ENCODE data around the gene PPIE. TPM values are rescaled to one million over a fixed set of nuclear protein-coding genes. Genes with fewer than 3 reads are reported as not detected.

PPIE gene
- total and polyA plus RNA-seq, 2 of the 4 experiments (the other 2 are of a cell fraction) = 40.9 to 68.1 TPM

- no peak overlapping the region for H2BK20ac ChIP-seq (ENCODE audit: low read depth, low read length)
- H2BK15ac ChIP-seq (ENCODE audit: low read depth, low read length) = no peak overlapping the region
- POLR2A ChIA-PET (ENCODE audit: unreplicated experiment) = no interaction called here
- CTCF ChIA-PET = no interaction called here
- DNase-seq (no peak), ATAC-seq (ENCODE audit: low read depth) (no peak)
- H2BK120ac ChIP-seq (ENCODE audit: low read depth, low read length) = no peak overlapping the region
- intact Hi-C loops (cut with micrococcal nuclease) = no loop called here
- dilution Hi-C loops (cut with HindIII; ENCODE audit: low sequenced_read_pairs, unreplicated experiment) = no loop called here
- no peaks in the 10 kb centered on the region for H4K20me1 ChIP-seq (ENCODE audit: insufficient read depth, low read length)
- H4K8ac ChIP-seq (ENCODE audit: low read depth in 2 of 2, low read length in 2 of 2) = no peak overlapping the region
- no peak overlapping the region for H2AK9ac ChIP-seq (replicated peaks; ENCODE audit: low read depth, low read length, poor library complexity)
- H2BK5ac ChIP-seq (ENCODE audit: low read depth, low read length, poor library complexity, severe bottlenecking) = no peak overlapping the region
- H2AK5ac ChIP-seq (ENCODE audit: low read depth, low read length) = no peak overlapping the region
- no peak overlapping the region for H3K56ac ChIP-seq (ENCODE audit: extremely low read depth, insufficient read depth, low read length)
- H3K18ac ChIP-seq (ENCODE audit: low read depth, low read length) = no peak overlapping the region
- H3K9me3 ChIP-seq (ENCODE audit: control insufficient read depth, insufficient read depth, low read length) = no peaks in the 10 kb centered on the region
- no peak overlapping the region for H3K4me3 ChIP-seq (ENCODE audit: insufficient read depth, low read depth, low read length)
- no peaks in the 10 kb centered on the region for H3K79me1 ChIP-seq (ENCODE audit: low read depth in 1 of 2, low read length in 2 of 2)
- no TSS peak for BruUV-seq (replicated peaks)
- H3K36me3 ChIP-seq (ENCODE audit: control insufficient read depth, insufficient read depth, low read length) = no peaks in the 10 kb centered on the region
- no peaks in the 10 kb centered on the region for H3K9me1 ChIP-seq (ENCODE audit: insufficient read depth, low read length)
- in situ Hi-C loops (cut with MboI; ENCODE audit: low sequenced_read_pairs) = no loop called here
- no peak overlapping the region for H3K27ac ChIP-seq (ENCODE audit: insufficient read depth, low read length)
- no peaks in the 10 kb centered on the region for H3K4me1 ChIP-seq (ENCODE audit: control insufficient read depth, insufficient read depth, low read length)
- H3K14ac ChIP-seq (replicated peaks; ENCODE audit: low read depth, low read length) = no peak overlapping the region
- WGBS, 2 experiments (ENCODE audit: extremely low coverage in 2 of 2, insufficient read length in 1 of 2) = 60% methylated on average over 3 of the region's 4 CpGs; no CpG with 5 or more reads in 1 of the 2 experiments
- H4K91ac ChIP-seq (ENCODE audit: insufficient read depth, low read depth, low read length) = no peak overlapping the region
- TF ChIP-seq NFE2L2 (IDR thresholded peaks at IDR 0.05; ENCODE audit: low read depth, low read length) = no peak
- TF ChIP-seq MAFK (IDR thresholded peaks at IDR 0.05; ENCODE audit: low read depth, low read length) = no peak
- no peak for TF ChIP-seq USF2 (IDR thresholded peaks at IDR 0.05; ENCODE audit: low read depth, low read length)
- TF ChIP-seq MAZ (IDR thresholded peaks at IDR 0.05; ENCODE audit: borderline replicate concordance, low read depth, low read length) = no peak
- no peak for TF ChIP-seq FOS (IDR thresholded peaks at IDR 0.05; ENCODE audit: low read depth, low read length)
- TF ChIP-seq, protein P1, sequence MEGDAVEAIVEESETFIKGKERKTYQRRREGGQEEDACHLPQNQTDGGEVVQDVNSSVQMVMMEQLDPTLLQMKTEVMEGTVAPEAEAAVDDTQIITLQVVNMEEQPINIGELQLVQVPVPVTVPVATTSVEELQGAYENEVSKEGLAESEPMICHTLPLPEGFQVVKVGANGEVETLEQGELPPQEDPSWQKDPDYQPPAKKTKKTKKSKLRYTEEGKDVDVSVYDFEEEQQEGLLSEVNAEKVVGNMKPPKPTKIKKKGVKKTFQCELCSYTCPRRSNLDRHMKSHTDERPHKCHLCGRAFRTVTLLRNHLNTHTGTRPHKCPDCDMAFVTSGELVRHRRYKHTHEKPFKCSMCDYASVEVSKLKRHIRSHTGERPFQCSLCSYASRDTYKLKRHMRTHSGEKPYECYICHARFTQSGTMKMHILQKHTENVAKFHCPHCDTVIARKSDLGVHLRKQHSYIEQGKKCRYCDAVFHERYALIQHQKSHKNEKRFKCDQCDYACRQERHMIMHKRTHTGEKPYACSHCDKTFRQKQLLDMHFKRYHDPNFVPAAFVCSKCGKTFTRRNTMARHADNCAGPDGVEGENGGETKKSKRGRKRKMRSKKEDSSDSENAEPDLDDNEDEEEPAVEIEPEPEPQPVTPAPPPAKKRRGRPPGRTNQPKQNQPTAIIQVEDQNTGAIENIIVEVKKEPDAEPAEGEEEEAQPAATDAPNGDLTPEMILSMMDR (conservative IDR thresholded peaks at IDR 0.05; ENCODE audit: low read depth, low read length) = no peak
- TF ChIP-seq, protein P2, sequence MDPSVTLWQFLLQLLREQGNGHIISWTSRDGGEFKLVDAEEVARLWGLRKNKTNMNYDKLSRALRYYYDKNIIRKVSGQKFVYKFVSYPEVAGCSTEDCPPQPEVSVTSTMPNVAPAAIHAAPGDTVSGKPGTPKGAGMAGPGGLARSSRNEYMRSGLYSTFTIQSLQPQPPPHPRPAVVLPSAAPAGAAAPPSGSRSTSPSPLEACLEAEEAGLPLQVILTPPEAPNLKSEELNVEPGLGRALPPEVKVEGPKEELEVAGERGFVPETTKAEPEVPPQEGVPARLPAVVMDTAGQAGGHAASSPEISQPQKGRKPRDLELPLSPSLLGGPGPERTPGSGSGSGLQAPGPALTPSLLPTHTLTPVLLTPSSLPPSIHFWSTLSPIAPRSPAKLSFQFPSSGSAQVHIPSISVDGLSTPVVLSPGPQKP (IDR thresholded peaks at IDR 0.05; ENCODE audit: borderline replicate concordance, low read depth, low read length) = no peak
- no peak for TF ChIP-seq POLR2A (IDR thresholded peaks at IDR 0.05; ENCODE audit: low read depth, low read length)
- no peak for TF ChIP-seq RFX5 (IDR thresholded peaks at IDR 0.05; ENCODE audit: low read depth, low read length)
- TF ChIP-seq RCOR1 (IDR thresholded peaks at IDR 0.05; ENCODE audit: insufficient replicate concordance, low read length) = no peak
- TF ChIP-seq CEBPB (IDR thresholded peaks at IDR 0.05; ENCODE audit: low read depth, low read length) = no peak
- TF ChIP-seq CHD1 (IDR thresholded peaks at IDR 0.05; ENCODE audit: low read depth, low read length) = no peak
- no peak for TF ChIP-seq BHLHE40 (IDR thresholded peaks at IDR 0.05; ENCODE audit: low read depth, low read length)
- no peak for TF ChIP-seq MXI1 (IDR thresholded peaks at IDR 0.05; ENCODE audit: borderline replicate concordance, low read depth, low read length)
- no peak for TF ChIP-seq SMC3 (IDR thresholded peaks at IDR 0.05; ENCODE audit: low read depth, low read length)
- no peak for TF ChIP-seq RAD21 (IDR thresholded peaks at IDR 0.05; ENCODE audit: low read length)
- H3K27me3 ChIP-seq (ENCODE audit: control insufficient read depth, insufficient read depth, low read length) = peaks cover 30% of the 10 kb centered on the region
- H3K23ac ChIP-seq (ENCODE audit: low read depth, low read length) = no peak overlapping the region
- no peak overlapping the region for H3K4me2 ChIP-seq (ENCODE audit: low read depth, low read length)
- no peak overlapping the region for H2AFZ ChIP-seq (replicated peaks; ENCODE audit: low read length, poor library complexity)
- no peak overlapping the region for H3K9ac ChIP-seq (ENCODE audit: low read depth, low read length)
- H3K4ac ChIP-seq (ENCODE audit: low read depth, low read length) = no peak overlapping the region
- no peak overlapping the region for H4K5ac ChIP-seq (ENCODE audit: low read depth, low read length)
Measured at GRCh38 chr1:39777306-39777705, 38.6 kb downstream of the PPIE start.

Data from IMR-90 (cell line).